ENCODE results near the gene ENG.

- TF ChIP-seq YY1 (IDR thresholded peaks at IDR 0.05; ENCODE audit: insufficient read depth, insufficient read length) (no peak), ZNF274 (IDR thresholded peaks at IDR 0.05; ENCODE audit: low read depth, low read length) (no peak), SUZ12 (IDR thresholded peaks at IDR 0.05; ENCODE audit: extremely low read depth, insufficient read depth, insufficient read length) (no peak)
Measured at GRCh38 chr9:127803507-127804352, 50.7 kb downstream of the ENG start.
